Medulla oblongata (tissue), 1 donor: ENCODE results near the gene FSTL4.

Source experiments
- DNase-seq: peaks from one replicate; pipeline ENCODE4 v3.0.0-alpha.2; 2015; ENCODE audit errors: extremely low spot score

The FSTL4 gene

DNA sequence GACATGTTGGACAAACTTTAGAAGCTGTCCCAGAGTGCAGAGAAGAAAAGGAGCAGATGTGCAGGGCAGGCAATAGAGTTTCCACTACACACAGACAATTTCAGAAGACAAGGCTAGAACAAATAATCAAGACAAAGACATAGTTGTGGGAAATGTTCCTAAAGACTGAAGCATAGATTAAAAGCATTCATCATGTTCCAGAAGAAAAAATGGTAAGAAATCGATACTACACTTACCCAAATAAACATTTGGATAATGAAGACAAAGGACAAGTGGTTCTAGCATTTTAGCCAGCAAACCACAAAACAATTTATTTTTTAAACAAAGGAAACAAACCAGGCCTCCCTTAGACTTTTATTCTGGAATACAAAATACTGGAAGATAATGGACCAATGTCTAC, 97.9 kb downstream of the FSTL4 start:
- no peak for DNase-seq

DNA sequence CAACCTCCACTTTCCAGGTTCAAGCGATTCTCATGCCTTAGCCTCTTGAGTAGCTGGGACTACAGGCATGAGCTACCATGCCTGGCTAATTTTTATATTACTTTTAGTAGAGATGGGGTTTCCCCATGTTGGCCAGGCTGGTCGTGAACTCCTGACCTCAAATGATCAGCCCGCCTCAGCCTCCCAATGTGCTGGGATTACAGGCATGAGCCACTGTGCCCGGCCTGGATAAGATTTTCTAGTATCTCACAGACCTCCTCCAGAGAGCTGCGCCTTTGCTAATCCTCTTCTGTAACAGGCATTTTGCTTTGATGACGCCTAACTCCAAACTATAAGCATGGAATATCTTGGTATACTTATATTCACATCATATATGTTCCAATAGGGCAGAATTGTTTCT, 99.4 kb downstream of the FSTL4 start:
- no peak for DNase-seq

DNA sequence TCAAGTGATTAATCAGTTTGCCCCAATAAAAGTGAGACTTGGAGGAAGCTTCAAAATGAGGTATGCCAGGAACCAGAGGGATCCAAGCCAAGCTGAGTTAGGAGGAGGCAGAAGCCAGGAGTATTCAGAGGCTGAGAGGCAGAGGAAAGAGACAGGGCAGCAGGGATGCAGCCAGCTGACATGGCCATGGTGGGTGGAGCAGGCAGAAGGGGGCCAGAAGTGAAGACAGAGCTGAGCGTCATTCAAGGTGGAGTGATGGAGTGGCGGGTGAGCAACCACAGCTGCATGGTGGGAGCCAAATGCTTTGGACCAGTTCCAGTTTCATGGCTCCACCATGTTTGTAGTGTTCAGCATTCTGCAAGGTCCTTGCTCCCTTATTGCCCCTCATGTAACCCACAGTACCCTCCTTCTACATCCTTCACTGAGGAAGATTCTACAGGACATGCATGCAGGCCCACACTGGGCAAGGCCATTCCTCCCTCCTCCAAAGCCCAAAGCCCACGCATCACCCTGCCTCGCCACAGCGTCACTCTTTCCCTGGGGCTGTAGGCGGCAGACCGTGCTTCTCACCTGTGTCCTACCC, 100.6 kb downstream of the FSTL4 start:
- no peak for DNase-seq

DNA sequence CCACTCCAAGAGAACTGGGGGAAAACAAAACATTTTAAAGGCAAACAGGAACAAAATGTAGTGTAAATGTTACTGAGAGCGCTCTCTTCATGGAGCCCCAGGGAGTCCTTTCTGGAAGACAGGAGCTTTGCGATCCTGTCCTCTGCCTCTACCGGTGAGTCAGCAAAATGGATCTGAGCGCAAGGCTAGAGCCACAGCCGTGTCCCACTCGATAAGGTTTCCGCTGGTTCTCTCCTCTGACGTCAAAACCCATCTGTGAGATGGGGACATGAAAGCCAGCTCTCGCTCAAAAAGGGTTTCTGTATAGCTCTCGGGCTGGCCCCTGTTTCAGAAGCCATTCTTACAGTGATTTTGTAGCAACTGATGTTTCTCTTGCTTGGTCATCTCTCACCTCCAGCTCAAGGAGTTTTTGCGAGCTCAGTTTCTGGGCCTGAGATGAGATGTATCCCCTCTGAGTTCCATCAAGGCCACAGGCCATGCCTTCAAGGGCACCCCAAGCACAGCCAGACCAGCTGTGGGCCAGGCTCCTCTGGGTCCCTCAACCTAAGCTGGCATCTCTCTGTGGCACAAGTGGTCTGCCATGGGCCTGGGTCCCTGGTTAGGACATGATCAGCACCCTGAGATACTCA, 101.6 kb downstream of the FSTL4 start:
- no peak for DNase-seq

DNA sequence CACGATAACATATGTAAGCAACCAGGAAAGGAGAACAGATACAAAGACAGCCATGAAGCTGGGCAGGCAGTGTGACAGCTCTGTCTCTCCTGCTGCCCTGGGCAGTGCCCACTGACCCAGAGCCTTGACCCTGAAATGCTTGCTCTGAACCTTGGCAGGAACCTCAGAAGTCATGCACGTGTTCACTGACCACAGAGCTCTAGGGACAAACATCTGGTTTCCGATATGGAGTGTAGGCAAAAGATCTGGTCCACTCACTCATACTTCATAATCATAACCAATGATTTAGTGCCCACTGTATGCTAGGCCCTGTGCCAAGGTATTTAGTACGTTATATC, 102.6 kb downstream of the FSTL4 start:
- DNase-seq = no peak

DNA sequence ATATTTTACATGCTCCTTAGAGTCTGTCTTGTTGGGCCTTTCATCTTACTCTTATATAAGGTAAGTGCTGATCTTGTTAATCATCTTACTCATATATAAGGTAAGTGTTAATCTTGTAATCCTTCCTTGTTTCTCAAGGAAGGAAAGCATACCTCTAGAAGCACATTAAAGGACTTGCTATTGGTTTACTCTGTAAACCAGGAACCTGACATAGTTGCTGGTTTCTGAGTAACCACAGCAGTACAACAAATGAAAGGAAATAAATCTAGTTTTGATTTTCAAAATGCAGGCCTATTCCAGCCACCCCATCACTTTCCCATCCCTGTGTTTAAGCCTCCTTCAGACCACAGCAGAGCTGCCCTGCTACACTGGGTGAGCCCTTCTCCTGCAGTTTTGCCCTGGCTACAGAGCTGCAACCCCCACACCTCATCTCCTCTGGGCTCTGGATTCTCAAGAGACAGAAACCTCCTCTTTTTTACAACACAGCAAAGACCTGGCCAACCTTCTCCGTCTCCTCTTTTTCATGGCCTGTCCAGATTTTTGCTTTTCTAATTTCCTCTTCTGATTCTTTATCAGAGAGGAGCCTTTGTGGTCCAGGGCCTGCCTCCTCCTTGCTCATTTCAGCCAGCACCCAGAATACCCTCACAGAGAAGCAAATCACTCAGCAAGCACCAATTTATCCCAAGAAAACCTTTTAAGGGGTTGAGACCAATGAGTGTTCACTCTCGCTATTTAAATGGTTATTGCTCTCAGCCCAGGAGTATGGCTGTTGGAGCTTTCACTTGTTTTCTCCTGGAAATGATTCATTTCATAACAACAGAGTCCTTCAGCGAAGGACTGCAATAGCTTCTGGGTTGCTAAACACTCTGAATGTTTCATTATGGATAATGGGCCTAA, 103.2 kb downstream of the FSTL4 start:
- DNase-seq = no peak

DNA sequence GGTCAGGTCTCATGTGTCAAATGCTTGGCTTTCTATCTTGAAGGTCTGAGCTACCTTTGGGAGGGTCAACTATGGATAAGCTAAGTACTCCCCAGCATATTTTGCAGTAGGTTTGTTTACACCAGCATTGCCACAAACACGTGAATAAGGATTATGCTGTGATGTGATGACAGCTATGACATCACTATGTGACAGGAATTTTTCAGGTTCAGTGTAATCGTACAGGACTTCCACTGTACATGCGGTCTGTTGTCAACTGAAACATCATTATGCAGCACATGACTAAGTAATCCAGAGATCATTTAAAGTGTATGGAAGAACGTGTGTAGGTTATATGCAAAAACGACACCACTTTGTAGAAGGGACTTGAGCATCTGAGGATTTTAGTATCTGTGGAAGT, 104.0 kb downstream of the FSTL4 start:
- DNase-seq = no peak

DNA sequence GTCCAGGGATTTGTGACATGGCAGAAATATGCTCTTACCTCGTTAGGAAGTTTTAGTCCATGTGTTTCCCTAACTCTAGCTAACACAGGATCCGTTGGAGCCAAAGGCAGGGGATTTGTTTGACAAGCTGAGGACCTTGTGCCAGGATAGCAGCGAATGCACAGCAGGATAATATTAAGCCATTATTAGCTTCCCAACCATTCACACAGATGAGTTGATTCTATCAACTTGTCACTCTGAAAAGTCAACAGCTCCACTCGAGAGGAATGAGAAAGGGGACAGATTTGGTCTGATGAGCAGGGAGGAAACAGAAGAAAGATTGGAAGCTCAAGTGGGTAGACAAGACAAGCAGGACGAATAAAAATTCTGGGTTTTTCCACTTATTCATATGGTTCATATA, 106.2 kb downstream of the FSTL4 start:
- no peak for DNase-seq

DNA sequence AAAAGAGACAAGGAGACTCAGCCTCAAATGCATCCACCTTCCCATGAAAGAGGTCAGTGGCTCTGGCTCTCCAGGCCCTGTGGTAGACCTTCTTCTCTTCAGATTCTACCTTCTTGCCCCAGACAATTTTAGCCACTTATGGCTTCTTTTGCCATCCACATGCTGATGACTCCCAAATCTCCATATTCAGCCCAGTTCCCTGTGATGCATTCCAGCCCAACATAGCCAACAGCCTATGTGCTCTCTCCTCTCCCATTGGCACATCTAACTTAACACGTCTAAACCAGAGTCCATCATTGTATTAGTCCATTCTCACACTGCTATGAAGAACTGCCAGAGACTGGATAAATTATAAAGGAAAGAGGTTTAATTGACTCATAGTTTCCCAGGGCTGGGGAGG, 108.8 kb downstream of the FSTL4 start:
- DNase-seq = no peak

DNA sequence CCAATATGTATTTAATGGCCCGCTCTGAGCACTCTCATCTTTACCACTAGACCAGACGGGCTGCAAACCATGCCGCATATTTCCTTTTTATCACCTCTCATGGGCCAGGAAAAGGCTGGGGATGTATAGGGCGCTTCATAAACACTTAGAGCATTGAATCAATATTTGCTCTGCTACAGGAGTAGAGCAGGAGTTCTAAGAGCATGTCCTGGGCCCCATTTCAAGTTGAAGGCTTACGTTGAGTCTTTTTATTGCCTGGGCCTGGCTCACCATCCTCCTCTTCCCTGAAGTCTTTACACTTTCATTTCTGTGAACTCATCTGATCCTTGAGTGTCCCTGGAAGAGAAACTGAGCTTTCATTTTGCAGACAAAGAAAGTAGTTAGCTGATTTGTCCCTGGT, 112.4 kb downstream of the FSTL4 start:
- DNase-seq = no peak

DNA sequence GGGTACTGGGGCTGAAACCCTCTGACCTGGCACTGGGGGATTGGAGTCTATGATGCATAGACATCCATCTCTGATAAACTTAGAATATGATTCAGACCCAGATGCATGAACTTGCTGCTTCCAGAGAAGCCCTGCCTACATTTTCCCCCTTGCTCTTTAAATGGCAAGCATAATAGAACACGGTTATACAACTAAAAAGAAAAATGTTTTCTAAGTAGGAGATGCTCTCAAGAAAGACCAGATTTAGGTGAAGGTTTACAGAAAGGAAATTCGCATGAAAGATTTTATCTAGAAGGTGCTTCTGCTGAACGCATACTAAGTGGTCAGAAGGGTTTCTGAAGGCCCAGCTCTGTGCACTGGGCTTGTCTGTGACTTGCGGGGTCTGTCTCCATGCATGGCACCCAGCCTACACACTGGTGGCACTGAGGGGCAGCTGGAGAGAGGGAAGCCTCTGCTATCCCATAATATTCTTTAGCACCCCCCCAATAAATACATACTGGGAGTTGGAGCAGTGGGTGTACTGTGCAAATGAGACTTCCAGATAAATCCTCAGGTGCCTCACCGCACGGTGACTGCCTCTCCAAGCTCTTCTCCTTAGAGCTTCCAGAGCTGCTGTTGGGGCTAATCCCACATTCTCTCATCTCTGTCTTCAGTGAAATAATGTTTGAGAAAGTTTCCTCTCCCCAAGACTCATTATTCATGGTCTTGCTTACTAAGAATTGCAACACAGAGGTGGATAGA, 114.6 kb downstream of the FSTL4 start:
- no peak for DNase-seq

DNA sequence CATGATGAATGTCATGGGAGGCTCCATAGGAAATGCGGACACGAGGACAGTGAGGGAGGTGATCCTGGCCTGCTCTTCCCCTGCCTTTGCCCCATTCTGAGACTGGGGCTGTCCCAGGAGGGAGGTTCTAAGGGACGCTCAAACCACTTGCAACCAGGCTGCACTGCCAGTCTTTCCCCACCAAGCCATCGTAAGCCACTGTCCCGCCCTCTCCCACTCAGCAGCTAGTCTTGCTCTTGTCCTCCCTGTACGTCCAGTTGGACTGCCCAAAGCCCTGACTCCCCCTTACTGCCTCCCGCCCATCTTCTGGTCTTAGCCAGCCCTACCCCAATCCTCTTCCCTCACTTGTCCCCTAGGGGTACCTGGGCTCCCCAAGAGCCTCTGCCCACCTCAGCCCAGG, 115.7 kb downstream of the FSTL4 start:
- no peak for DNase-seq

DNA sequence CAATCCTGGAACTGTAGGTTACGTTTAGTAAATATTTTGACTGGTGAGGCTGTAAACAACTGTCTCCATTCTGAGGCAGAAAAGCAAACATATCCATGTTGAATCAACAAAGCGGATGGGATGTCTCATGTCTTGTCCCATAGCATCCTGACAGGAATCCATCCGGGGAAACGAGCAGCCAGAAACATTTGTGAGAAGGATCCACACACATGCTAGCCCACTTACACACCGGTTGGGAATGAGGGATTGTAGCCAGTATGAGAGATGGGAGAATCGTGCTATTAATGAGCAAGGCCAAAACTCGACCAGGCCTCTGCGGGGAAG, 117.5 kb downstream of the FSTL4 start:
- no peak for DNase-seq

DNA sequence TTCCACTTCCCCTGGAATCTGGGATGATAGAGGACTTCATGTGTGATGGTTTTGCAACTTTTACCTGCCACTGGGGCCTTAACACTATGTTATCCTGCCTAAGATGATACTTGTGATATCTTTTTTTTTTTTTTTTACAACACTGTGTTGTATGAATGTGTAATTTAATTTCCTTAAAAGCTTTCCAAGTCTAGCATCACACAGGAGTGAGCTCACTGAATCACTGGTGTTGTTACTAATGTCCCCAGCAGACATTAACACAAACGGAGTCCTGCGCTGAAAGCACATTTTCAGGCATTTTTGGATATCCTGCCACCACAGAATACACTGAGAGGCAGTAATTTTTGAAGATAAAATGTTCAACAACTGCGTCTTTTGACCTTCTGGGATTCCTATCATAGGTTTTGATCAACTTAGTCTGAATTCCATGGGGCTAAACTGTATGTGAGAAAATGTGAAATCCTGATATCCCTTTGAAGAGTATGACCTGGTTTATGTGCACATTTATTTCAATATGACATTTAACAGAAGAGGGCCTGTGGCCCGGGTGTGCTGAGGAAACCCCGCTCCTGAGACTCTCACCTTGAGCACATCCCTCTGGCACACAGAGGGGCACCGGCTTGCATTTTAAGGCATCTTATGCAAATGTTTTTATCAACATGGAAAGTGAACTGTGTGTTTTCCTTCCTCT, 118.0 kb downstream of the FSTL4 start:
- no peak for DNase-seq

DNA sequence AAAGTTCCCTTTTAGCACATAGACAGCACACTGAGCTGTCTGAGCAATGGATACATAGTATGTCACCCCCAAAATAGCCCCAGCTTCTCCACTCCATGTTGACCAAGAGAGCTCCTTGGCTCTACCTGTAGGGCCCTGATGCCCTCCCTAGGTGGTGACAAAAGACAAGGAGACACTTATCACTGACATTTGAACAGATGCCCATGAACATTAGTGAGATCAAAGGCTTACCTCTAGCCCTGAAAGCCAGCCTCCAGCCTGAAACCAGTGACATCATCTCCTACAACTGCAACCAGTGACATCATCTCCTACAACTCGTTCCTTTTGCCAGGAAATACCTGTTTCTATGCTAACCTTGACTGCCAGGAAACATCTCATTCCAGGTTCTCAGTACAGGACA, 122.7 kb downstream of the FSTL4 start:
- DNase-seq = no peak

DNA sequence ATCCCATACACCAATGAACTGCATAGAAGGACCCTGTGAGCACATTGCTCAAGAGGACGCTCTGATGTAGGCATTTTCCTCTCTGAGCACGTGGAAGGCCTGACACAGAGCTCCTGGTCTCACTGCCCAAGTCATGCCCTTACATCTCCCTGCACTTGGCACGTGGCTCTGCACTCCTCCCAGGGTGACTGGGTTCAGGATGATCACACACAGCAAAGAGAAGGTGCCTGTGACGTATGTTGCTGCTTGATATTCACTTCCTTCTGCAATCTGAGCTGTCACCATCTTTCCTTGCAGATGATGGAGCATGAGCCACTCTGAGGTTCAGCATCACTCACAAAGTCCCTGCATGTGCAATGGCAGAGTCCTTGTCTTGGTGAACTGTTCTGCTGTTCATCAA, 125.2 kb downstream of the FSTL4 start:
- DNase-seq = no peak

DNA sequence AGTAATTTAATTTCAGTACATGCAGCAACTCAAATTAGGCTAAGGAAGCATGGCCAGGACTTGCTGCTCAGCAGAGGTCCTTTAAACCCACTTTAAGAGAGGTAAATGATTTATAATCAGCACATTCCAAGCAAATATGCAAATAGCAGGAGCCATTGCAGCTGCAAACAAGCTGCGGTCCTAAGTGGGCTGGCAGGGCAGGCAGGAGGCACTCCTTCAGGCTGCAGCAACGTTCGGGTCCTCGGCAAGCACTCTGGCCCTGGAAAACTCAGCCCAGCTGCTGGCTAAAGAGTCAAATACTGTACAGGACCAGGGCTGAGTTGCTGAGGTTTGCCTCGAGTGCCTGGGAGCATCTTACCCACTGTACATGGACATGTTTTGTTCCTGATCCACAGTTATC, 126.9 kb downstream of the FSTL4 start:
- no peak for DNase-seq

DNA sequence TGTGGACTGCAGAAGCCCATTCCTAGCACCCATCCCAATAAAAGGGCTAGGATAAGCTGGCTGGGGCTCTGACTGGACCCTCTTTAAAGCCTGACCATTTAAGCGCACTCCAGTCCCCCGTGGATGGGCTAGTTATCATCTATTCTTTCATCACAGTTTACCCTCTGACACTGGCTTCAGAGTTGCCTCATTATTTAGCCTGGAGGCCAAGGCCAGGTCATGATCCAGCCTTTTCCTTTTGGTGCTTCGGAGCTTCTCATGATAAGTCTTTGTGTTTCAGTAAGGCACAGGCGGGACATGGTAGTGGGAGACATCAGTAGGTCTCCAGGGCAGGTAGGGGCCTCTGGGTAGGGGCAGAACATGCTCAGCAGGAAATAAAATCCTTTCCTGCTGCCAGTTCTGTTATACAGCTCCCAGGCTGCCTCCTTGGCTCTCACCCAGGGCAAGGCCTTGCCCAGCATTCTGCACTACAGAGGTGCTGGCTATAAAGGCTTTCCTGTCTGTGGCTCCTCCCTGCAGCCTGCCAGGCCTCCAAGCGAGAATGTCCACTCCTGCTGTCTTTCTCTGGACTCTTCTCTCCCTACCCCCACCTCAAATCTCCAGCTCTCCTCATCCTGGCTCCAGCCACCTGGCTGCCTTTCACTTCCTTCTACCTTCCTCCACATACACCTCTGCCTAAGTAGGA, 128.8 kb downstream of the FSTL4 start:
- no peak for DNase-seq

DNA sequence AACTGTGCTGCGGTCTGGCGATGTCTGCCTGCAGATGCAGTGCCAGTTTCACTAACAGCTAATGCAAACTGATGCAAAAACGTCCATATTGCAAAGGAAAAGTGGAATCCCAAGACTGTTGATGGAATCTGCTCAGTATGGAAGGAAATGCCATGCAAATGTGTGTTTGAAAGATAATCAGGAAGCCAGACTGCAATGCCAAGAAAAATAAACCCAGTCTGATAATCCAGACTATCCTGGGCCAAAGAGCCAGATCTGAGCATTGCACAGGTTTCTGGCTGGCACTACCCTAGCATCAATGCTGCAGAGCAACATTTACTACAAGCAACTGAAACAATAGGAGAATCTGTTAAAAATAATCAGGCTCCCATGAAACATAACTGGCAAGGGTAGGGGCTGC, 130.3 kb downstream of the FSTL4 start:
- DNase-seq = no peak

DNA sequence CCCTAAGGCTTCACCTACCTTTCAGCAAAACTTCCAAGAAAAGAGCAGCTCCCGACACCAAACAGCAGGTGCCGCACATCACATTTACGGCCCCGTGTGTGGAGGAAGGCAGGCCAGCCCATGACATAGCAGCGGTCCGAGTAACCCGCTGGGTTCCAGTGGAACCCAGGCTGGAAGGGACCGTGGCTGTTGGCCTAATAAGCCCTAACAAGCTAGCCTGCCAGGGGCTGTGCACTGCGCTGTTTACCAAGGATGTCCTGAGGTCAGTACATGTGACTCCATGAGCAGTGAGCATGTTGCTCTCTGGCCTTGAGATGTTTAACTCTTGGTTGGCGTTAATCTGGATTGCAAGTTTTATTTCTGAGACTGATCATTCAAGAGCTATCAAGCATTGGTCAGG, 131.5 kb downstream of the FSTL4 start:
- DNase-seq = no peak

DNA sequence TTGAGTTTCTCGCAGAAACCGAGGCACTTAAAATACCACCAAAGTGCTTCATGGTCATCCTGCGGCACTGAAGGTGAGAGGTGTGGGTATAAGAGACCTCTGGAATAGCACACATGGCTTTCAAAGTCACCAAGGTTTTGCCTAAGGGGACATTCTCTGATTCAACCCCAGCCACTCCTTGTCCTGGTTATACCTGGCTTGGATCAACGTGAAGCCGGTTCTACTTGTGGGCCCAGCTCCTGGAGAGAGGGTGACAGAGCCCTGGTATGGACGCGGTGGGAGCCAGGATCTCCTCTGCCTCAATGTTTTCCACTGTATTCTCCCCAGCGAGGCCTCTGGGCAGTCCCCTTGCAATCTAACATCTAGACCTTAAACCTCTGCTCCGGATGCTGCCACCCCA, 132.0 kb downstream of the FSTL4 start:
- DNase-seq = no peak
